ENCODE measurements around the gene RPH3AL. TPM values are rescaled to one million over a fixed set of nuclear protein-coding genes. Genes with fewer than 3 reads are reported as not detected.

RPH3AL gene
- total RNA-seq, 2 donors from 2014 or later = 11.7 to 17.8 TPM

- Histone ChIP-seq H3K27me3 (replicated peaks; ENCODE audit: insufficient read depth) (no peaks in the 10 kb centered on the region), H3K9me3 (no peaks in the 10 kb centered on the region), H3K36me3 (no peaks in the 10 kb centered on the region), H3K27ac (no peak overlapping the region), H3K4me1 (replicated peaks) (no peaks in the 10 kb centered on the region), H3K4me3 (no peak overlapping the region)
- intact Hi-C loops (cut with DNase I) = no loop called here
- 76% methylated on average over 19 of the region's 19 CpGs for WGBS
- DNase-seq (ENCODE audit: low spot score) = no peak
- TF ChIP-seq, protein P1, sequence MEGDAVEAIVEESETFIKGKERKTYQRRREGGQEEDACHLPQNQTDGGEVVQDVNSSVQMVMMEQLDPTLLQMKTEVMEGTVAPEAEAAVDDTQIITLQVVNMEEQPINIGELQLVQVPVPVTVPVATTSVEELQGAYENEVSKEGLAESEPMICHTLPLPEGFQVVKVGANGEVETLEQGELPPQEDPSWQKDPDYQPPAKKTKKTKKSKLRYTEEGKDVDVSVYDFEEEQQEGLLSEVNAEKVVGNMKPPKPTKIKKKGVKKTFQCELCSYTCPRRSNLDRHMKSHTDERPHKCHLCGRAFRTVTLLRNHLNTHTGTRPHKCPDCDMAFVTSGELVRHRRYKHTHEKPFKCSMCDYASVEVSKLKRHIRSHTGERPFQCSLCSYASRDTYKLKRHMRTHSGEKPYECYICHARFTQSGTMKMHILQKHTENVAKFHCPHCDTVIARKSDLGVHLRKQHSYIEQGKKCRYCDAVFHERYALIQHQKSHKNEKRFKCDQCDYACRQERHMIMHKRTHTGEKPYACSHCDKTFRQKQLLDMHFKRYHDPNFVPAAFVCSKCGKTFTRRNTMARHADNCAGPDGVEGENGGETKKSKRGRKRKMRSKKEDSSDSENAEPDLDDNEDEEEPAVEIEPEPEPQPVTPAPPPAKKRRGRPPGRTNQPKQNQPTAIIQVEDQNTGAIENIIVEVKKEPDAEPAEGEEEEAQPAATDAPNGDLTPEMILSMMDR (IDR thresholded peaks at IDR 0.05) = no peak
- TF ChIP-seq POLR2AphosphoS5 (IDR thresholded peaks at IDR 0.05) (no peak), POLR2A (IDR thresholded peaks at IDR 0.05) (no peak)
Measured at GRCh38 chr17:338442-339192, 14.0 kb downstream of the RPH3AL start.

DNA sequence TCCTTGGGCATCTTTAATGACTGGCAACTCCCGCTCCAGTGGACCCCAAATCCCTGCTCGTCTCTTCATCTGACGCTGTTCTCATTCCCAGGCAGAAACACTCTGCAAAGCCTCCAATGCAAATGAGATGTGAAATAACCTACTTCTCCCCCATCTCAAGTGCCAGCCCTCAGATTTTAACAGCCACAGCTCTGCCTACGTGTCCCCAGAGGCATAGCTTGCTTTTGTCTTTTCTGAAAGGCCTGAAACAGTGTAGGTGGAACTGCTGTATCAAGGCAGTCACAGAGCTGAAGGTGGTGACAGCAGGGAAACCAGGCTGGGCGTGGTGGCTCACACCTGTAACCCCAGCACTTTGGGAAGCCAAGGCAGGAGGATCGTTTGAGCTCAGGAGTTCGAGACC is 14.7 kb downstream of the RPH3AL start:
- no peaks in the 10 kb centered on the region for H3K9me3 ChIP-seq
- H3K27ac ChIP-seq = no peak overlapping the region
- no peaks in the 10 kb centered on the region for H3K36me3 ChIP-seq
- H3K4me3 ChIP-seq = no peak overlapping the region
- intact Hi-C loops (cut with DNase I) = no loop called here
- WGBS = 91% methylated on average over 7 of the region's 7 CpGs
- TF ChIP-seq POLR2A (IDR thresholded peaks at IDR 0.05) (no peak), POLR2AphosphoS5 (IDR thresholded peaks at IDR 0.05) (no peak)
- TF ChIP-seq, protein P1 (IDR thresholded peaks at IDR 0.05) = no peak
- DNase-seq (ENCODE audit: low spot score) = no peak
- H3K27me3 ChIP-seq (replicated peaks; ENCODE audit: insufficient read depth) = no peaks in the 10 kb centered on the region
- no peaks in the 10 kb centered on the region for H3K4me1 ChIP-seq (replicated peaks)

GRCh38 chr17:337453-337852 is 15.2 kb downstream of the RPH3AL start:
- WGBS = 91% methylated on average over 15 of the region's 15 CpGs
- Histone ChIP-seq H3K36me3 (no peaks in the 10 kb centered on the region), H3K27ac (no peak overlapping the region), H3K9me3 (no peaks in the 10 kb centered on the region), H3K4me1 (replicated peaks) (no peaks in the 10 kb centered on the region), H3K27me3 (replicated peaks; ENCODE audit: insufficient read depth) (no peaks in the 10 kb centered on the region), H3K4me3 (no peak overlapping the region)
- intact Hi-C loops (cut with DNase I) = no loop called here
- no peak for DNase-seq (ENCODE audit: low spot score)
- TF ChIP-seq POLR2A (IDR thresholded peaks at IDR 0.05) (no peak), POLR2AphosphoS5 (IDR thresholded peaks at IDR 0.05) (no peak)
- TF ChIP-seq, protein P1 (IDR thresholded peaks at IDR 0.05) = no peak

GRCh38 chr17:337022-337420 is 15.6 kb downstream of the RPH3AL start:
- Histone ChIP-seq H3K27me3 (replicated peaks; ENCODE audit: insufficient read depth) (no peaks in the 10 kb centered on the region), H3K4me3 (no peak overlapping the region), H3K36me3 (no peaks in the 10 kb centered on the region), H3K27ac (no peak overlapping the region), H3K9me3 (no peaks in the 10 kb centered on the region), H3K4me1 (replicated peaks) (no peaks in the 10 kb centered on the region)
- intact Hi-C loops (cut with DNase I) = no loop called here
- TF ChIP-seq POLR2A (IDR thresholded peaks at IDR 0.05) (no peak), POLR2AphosphoS5 (IDR thresholded peaks at IDR 0.05) (no peak)
- TF ChIP-seq, protein P1 (IDR thresholded peaks at IDR 0.05) = no peak
- no peak for DNase-seq (ENCODE audit: low spot score)
- WGBS = 98% methylated on average over 12 of the region's 12 CpGs

Measured in prostate gland (tissue), 2 donors.